ENCODE measurements around the gene NAAA. TPM values are rescaled to one million over a fixed set of nuclear protein-coding genes. Genes with fewer than 3 reads are reported as not detected.

The NAAA gene
- total RNA-seq, 1 experiment from 2014 or later, result 17.0 TPM

GRCh38 chr4:75924309-75924827, 16.4 kb downstream of the NAAA start:
- no peaks in the 10 kb centered on the region for H3K9me3 ChIP-seq (ENCODE audit: control insufficient read depth in 1 of 2, insufficient read depth in 1 of 2, low read depth in 1 of 2, low read length in 2 of 2)
- no peak for DNase-seq (ENCODE audit: low read depth, low spot score)
- no peak overlapping the region for H3K4me2 ChIP-seq (ENCODE audit: low read length)
- no peaks in the 10 kb centered on the region for H3K79me2 ChIP-seq (ENCODE audit: insufficient read depth, low read length)
- ChIA-PET POLR2A (no interaction called here), RAD21 (ENCODE audit: low non-redundant PET in 1 of 2, low total read pairs in 2 of 2, uncharacterized antibody in 2 of 2, unreplicated experiment in 2 of 2) (no interaction called here), CTCF (interaction anchor here (0.6 kb wide), 1 partner anchor 8 kb away, joined by 3 read pairs; no protein-coding TSS in a partner anchor)
- no peak overlapping the region for H3K27ac ChIP-seq (ENCODE audit: low read depth, low read length)
- H3K9ac ChIP-seq (ENCODE audit: low read length), result no peak overlapping the region
- no peaks in the 10 kb centered on the region for H3K9me2 ChIP-seq (ENCODE audit: insufficient read depth)
- H3K36me3 ChIP-seq (ENCODE audit: control insufficient read depth in 1 of 2, insufficient read depth in 2 of 2, low read length in 2 of 2), result peaks cover 0 to 10% of the 10 kb centered on the region in 2 experiments; a peak in 2 of 4 replicates
- BruUV-seq (replicated peaks), result no TSS peak
- no peak overlapping the region for H3K4me3 ChIP-seq (replicated peaks in 1 of 2; ENCODE audit: low read depth in 1 of 2, low read length in 2 of 2)
- H4K20me1 ChIP-seq (ENCODE audit: insufficient read depth), result no peaks in the 10 kb centered on the region
- no peak for ATAC-seq
- no peak overlapping the region for H2AFZ ChIP-seq (ENCODE audit: low read depth, low read length, poor library complexity, severe bottlenecking)
- TF ChIP-seq ZNF274 (IDR thresholded peaks at IDR 0.05; ENCODE audit: low read depth, low read length) (no peak), ZBTB33 (IDR thresholded peaks at IDR 0.05; ENCODE audit: extremely low read depth, insufficient replicate concordance, low read length) (no peak), SP1 (IDR thresholded peaks at IDR 0.05; ENCODE audit: low read depth) (no peak), POLR2AphosphoS5 (IDR thresholded peaks at IDR 0.05; ENCODE audit: low read depth, low read length) (no peak), YY1 (IDR thresholded peaks at IDR 0.05; ENCODE audit: extremely low read depth, insufficient replicate concordance, low read depth, low read length) (no peak), RAD21 (IDR thresholded peaks at IDR 0.05; ENCODE audit: low read depth) (no peak), REST (IDR thresholded peaks at IDR 0.05; ENCODE audit: low read depth) (no peak), ZFX (IDR thresholded peaks at IDR 0.05) (no peak), POLR2A (IDR thresholded peaks at IDR 0.05; ENCODE audit: borderline replicate concordance, extremely low read depth, insufficient read depth, insufficient read length) (no peak), SRF (IDR thresholded peaks at IDR 0.05; ENCODE audit: low read depth) (no peak), EGR1 (IDR thresholded peaks at IDR 0.05; ENCODE audit: low read depth) (no peak), TCF7L2 (IDR thresholded peaks at IDR 0.05; ENCODE audit: borderline replicate concordance, extremely low read depth, insufficient read depth, insufficient read length) (no peak), CBX3 (IDR thresholded peaks at IDR 0.05; ENCODE audit: low read depth) (no peak), CTCF (IDR thresholded peaks at IDR 0.05 in 2 of 3, conservative IDR thresholded peaks at IDR 0.05 in 1 of 3; ENCODE audit: borderline replicate concordance in 1 of 3, insufficient read depth in 1 of 3, low read depth in 2 of 3, low read length in 2 of 3) (no peak), JUND (IDR thresholded peaks at IDR 0.05) (no peak)
- intact Hi-C loops (cut with micrococcal nuclease), result no loop called here
- peaks cover 4 to 11% of the 10 kb centered on the region in 2 experiments; a peak in 2 of 4 replicates for H3K4me1 ChIP-seq (ENCODE audit: control insufficient read depth in 1 of 2, insufficient read depth in 2 of 2, low read length in 2 of 2)
- H3K27me3 ChIP-seq (ENCODE audit: insufficient read depth, low read length), result no peaks in the 10 kb centered on the region

All from HCT116 (cell line).